Mammary epithelial cell (primary cell): ENCODE measurements around the gene KCNMB1.

Experiments
- CTCF ChIP-seq, 2 donors: IDR thresholded peaks in 1 of 2; conservative IDR thresholded peaks in 1 of 2; 2 replicates each; pipeline ENCODE4 v1.5.1; 2011 to 2012; ENCODE audit warnings: inconsistent platforms in 2 of 2, low read length in 2 of 2, mild to moderate bottlenecking in 2 of 2, control low read depth in 1 of 2, low read depth in 1 of 2; ENCODE audit not compliant: insufficient read depth in 1 of 2; ENCODE audit errors: extremely low read depth in 1 of 2
- EZH2 ChIP-seq: IDR thresholded peaks from 2 replicates; pipeline ENCODE4 v1.6.1; 2012; ENCODE audit warnings: low read length, inconsistent platforms, borderline replicate concordance

GRCh38 chr5:170336065-170336464, 53.1 kb downstream of the KCNMB1 start:
- no peak for TF ChIP-seq CTCF (conservative IDR thresholded peaks at IDR 0.05 in 1 of 2, IDR thresholded peaks at IDR 0.05 in 1 of 2; ENCODE audit: extremely low read depth in 1 of 2, insufficient read depth in 1 of 2, low read depth in 1 of 2, low read length in 2 of 2)
- no peak for TF ChIP-seq EZH2
